Measurements from ENCODE around the gene RAB9A.

GRCh38 chrX:13654116-13654515 is 34.8 kb upstream of the RAB9A start:
- TF ChIP-seq EZH2 (IDR thresholded peaks at IDR 0.05) (no peak), POLR2AphosphoS5 (IDR thresholded peaks at IDR 0.05; ENCODE audit: borderline replicate concordance, low read depth, low read length) (no peak), FOXP2 (optimal IDR thresholded peaks at IDR 0.05; ENCODE audit: control extremely low read depth, extremely low read length, insufficient read depth) (no peak)
